GM12878 (cell line): ENCODE data around the gene RBM11. TPM values are rescaled to one million over a fixed set of nuclear protein-coding genes. Genes with fewer than 3 reads are reported as not detected.

Experiments used
- ATAC-seq: fragments of 200-7000 bp; cut with Tn5 transposase; 3 replicates; pipeline ENCODE4 v1.9.1; 2020; ENCODE audit warnings: mild to moderate bottlenecking, moderate library complexity
- BruUV-seq: library from RNA; stranded (reverse); fragments of 400-500 nt; replicated peaks from 2 replicates; lab custom pipeline; 2021; lab: Mats Ljungman, UMichigan
- CTCF ChIA-PET: fragments of 300-600 bp; sonication (Branson Sonifier 250); formaldehyde crosslinking; extraction: SDS; loops from one replicate; lab custom pipeline; 2021; ENCODE audit warnings: inconsistent platforms; lab: Yijun Ruan, JAX
- POLR2A ChIA-PET: fragments of 350-600 bp; formaldehyde crosslinking; extraction: SDS; loops from one replicate; lab custom pipeline; 2021; ENCODE audit warnings: inconsistent platforms; lab: Charles Lee
- RAD21 ChIA-PET: fragments of 300-600 bp; sonication (Branson Sonifier 250); formaldehyde crosslinking; loops from one replicate; lab custom pipeline; 2023; ENCODE audit warnings: antibody characterized with exemption; ENCODE audit not compliant: unreplicated experiment; lab: Charles Lee
- SMC1A ChIA-PET: fragments of 300-600 bp; sonication (Branson Sonifier 250); formaldehyde crosslinking; loops from one replicate; lab custom pipeline; 2023; ENCODE audit not compliant: unreplicated experiment, uncharacterized antibody; lab: Charles Lee
- DNase-seq: peaks from one replicate; pipeline ENCODE4 v3.0.0-alpha.2; 2011; ENCODE audit warnings: low read depth, low spot score
- FAIRE-seq: peaks from 3 replicates; lab custom pipeline; 2011; peaks lifted over from hg19 to GRCh38; lab: Jason Lieb, UNC
- H2AFZ ChIP-seq: 2 replicates; pipeline ENCODE4 v1.6.0; 2011; ENCODE audit warnings: low read depth, low read length, control low read depth; ENCODE audit not compliant: control insufficient read depth
- H3K27ac ChIP-seq: 2 replicates; pipeline ENCODE4 v1.5.1; 2011; ENCODE audit warnings: control low read depth; ENCODE audit not compliant: control insufficient read depth, insufficient read depth
- H3K27me3 ChIP-seq, 2 experiments: replicated peaks in 1 of 2; 2 replicates each; pipeline versions ENCODE4 v1.6.0 to v1.6.1; 2011; ENCODE audit warnings: low read length in 1 of 2; ENCODE audit not compliant: control insufficient read depth in 2 of 2, insufficient read depth in 2 of 2
- H3K36me3 ChIP-seq, 2 experiments: 2 replicates each; pipeline ENCODE4 v1.5.1; 2011; ENCODE audit warnings: low read length in 1 of 2; ENCODE audit not compliant: control insufficient read depth in 2 of 2, insufficient read depth in 2 of 2
- H3K4me1 ChIP-seq: 2 replicates; pipeline ENCODE4 v1.6.1; 2011; ENCODE audit warnings: mild to moderate bottlenecking, low read length, moderate library complexity, mixed read lengths; ENCODE audit not compliant: control insufficient read depth, insufficient read depth
- H3K4me2 ChIP-seq: 2 replicates; pipeline ENCODE4 v1.6.0; 2011; ENCODE audit warnings: control low read depth; ENCODE audit not compliant: control insufficient read depth, insufficient read depth
- H3K4me3 ChIP-seq: fragments of 200-600 bp; sonication (generic); 2 replicates; pipeline ENCODE4 v1.5.1; 2016
- H3K79me2 ChIP-seq: 2 replicates; pipeline ENCODE4 v1.6.0; 2011; ENCODE audit warnings: low read length; ENCODE audit not compliant: control insufficient read depth, insufficient read depth
- H3K9ac ChIP-seq: 2 replicates; pipeline ENCODE4 v1.8.0; 2011; ENCODE audit warnings: low read length, control low read depth, mixed read lengths; ENCODE audit not compliant: control insufficient read depth, insufficient read depth
- H3K9me3 ChIP-seq: replicated peaks from 3 replicates; pipeline ENCODE4 v1.5.1; 2011; ENCODE audit warnings: mild to moderate bottlenecking, low read length; ENCODE audit not compliant: control insufficient read depth, insufficient read depth
- H4K20me1 ChIP-seq: 2 replicates; pipeline ENCODE4 v1.6.0; 2011; ENCODE audit not compliant: control insufficient read depth, insufficient read depth
- CBX3 ChIP-seq: fragments of 200-600 bp; sonication (generic); IDR thresholded peaks from 2 replicates; pipeline ENCODE4 v1.6.1; 2016; ENCODE audit warnings: low read depth, borderline replicate concordance
- CEBPB ChIP-seq, 2 experiments: fragments of 150-350 bp in 1 of 2; IDR thresholded peaks; 2 replicates each; pipeline ENCODE4 v1.6.1; 2012 to 2014; ENCODE audit warnings: low read depth in 2 of 2, low read length in 2 of 2, borderline replicate concordance in 1 of 2, inconsistent platforms in 1 of 2
- CHD1 ChIP-seq: IDR thresholded peaks from 2 replicates; pipeline ENCODE4 v1.6.1; 2012; ENCODE audit warnings: low read depth, low read length, improper control_type of control experiment
- E2F4 ChIP-seq: IDR thresholded peaks from 2 replicates; pipeline ENCODE4 v1.6.1; 2012; ENCODE audit warnings: low read depth, low read length, improper control_type of control experiment
- IKZF2 ChIP-seq, 2 experiments: fragments of 450-650 bp; IDR thresholded peaks; 2 replicates each; pipeline ENCODE4 v1.6.1; 2017; ENCODE audit warnings: mild to moderate bottlenecking in 2 of 2, moderate library complexity in 2 of 2
- JUND ChIP-seq: IDR thresholded peaks from 2 replicates; pipeline ENCODE4 v1.6.1; 2012; ENCODE audit warnings: low read depth, mild to moderate bottlenecking, low read length, improper control_type of control experiment, moderate library complexity
- MTA2 ChIP-seq: fragments of 450-650 bp; IDR thresholded peaks from 2 replicates; pipeline ENCODE4 v1.6.1; 2016; ENCODE audit warnings: low read depth, mild to moderate bottlenecking, moderate library complexity
- MXI1 ChIP-seq: fragments of 150-350 bp; IDR thresholded peaks from 2 replicates; pipeline ENCODE4 v1.6.1; 2011; ENCODE audit warnings: low read depth, mild to moderate bottlenecking, inconsistent platforms, low read length, improper control_type of control experiment
- NFXL1 ChIP-seq: fragments of 450-650 bp; IDR thresholded peaks from 2 replicates; pipeline ENCODE4 v1.6.1; 2017; ENCODE audit warnings: antibody characterized with exemption, mild to moderate bottlenecking, borderline replicate concordance
- NRF1 ChIP-seq: conservative IDR thresholded peaks from 2 replicates; pipeline ENCODE4 v1.6.1; 2011; ENCODE audit warnings: mild to moderate bottlenecking, low read depth, low read length, improper control_type of control experiment
- RBBP5 ChIP-seq: fragments of 200-600 bp; sonication (generic); conservative IDR thresholded peaks from 2 replicates; pipeline ENCODE4 v1.6.1; 2016
- RUNX3 ChIP-seq: IDR thresholded peaks from 2 replicates; pipeline ENCODE4 v1.6.1; 2012; ENCODE audit warnings: low read length, inconsistent platforms
- SREBF1 ChIP-seq: IDR thresholded peaks from 2 replicates; pipeline ENCODE4 v1.6.1; 2012; ENCODE audit warnings: mild to moderate bottlenecking, low read length
- SUZ12 ChIP-seq: fragments of 200-600 bp; sonication (generic); IDR thresholded peaks from one replicate; pipeline ENCODE4 v1.6.1; 2018; ENCODE audit warnings: antibody characterized with exemption, mild to moderate bottlenecking; ENCODE audit not compliant: unreplicated experiment
- TAF1 ChIP-seq: IDR thresholded peaks from 2 replicates; pipeline ENCODE4 v1.6.1; 2011; ENCODE audit warnings: mild to moderate bottlenecking, low read depth, low read length, borderline replicate concordance
- ZNF274 ChIP-seq: IDR thresholded peaks from one replicate; pipeline ENCODE4 v1.8.0; 2011; ENCODE audit not compliant: insufficient read length, insufficient read depth
- WGBS: methylation state at CpG from one replicate; pipeline ENCODE4 v1.1.6; 2016; ENCODE audit warnings: low lambda C conversion rate; ENCODE audit not compliant: insufficient replicate concordance, insufficient coverage; ENCODE audit errors: missing lambda C conversion rate; 5-methylcytosine and 5-hydroxymethylcytosine counted together
- in situ Hi-C: fragments of 300-500 bp; cut with MboI; formaldehyde crosslinking; loops from 9 replicates; pipeline ENCODE4 v1.14.3; 2018; ENCODE audit warnings: mixed read lengths
- intact Hi-C: fragments of 100-400 bp; cut with micrococcal nuclease; formaldehyde crosslinking; loops from one replicate; pipeline ENCODE4 v1.14.2; 2022; ENCODE audit not compliant: unreplicated experiment
- polyA plus RNA-seq, 11 experiments: library from polyadenylated mRNA; depleted of rRNA in 4 of 11; unstranded in 6 of 11; stranded (reverse) in 5 of 11; fragments of >200 nt; fragmentation: Nextera tagmentation in 4 of 11; fragmentation: Illumina TruSeq in 1 of 11; extraction: Ambion mirVana in 4 of 11; extraction: Trizol in 1 of 11; gene quantifications; 1 replicate in 1 of 11; 2 replicates in 10 of 11; pipeline versions ENCODE4 v1.2.1 to v1.2.3, GENCODE V29; 2011 to 2016; ENCODE audit warnings: inconsistent platforms in 2 of 11, missing spikeins in 2 of 11, low read depth in 1 of 11
- total RNA-seq, 4 experiments: library from RNA; depleted of rRNA in 3 of 4; stranded (reverse); fragments of >200 nt in 3 of 4; fragmentation: Illumina TruSeq in 1 of 4; extraction: Trizol in 1 of 4; gene quantifications; 2 replicates each; pipeline versions ENCODE4 v1.2.1 to v1.2.3, GENCODE V29; 2013 to 2021
- TF ChIP-seq, protein P1 (sequence below), 3 experiments: IDR thresholded peaks in 2 of 3; conservative IDR thresholded peaks in 1 of 3; 2 replicates each; pipeline ENCODE4 v1.5.1; 2011; ENCODE audit warnings: low read depth in 3 of 3, low read length in 3 of 3, mild to moderate bottlenecking in 3 of 3, control low read depth in 2 of 3, moderate library complexity in 2 of 3, inconsistent platforms in 1 of 3, mixed read lengths in 1 of 3; ENCODE audit not compliant: control insufficient read depth in 2 of 3, insufficient read depth in 1 of 3; ENCODE audit errors: extremely low read depth in 1 of 3
- TF ChIP-seq, protein P2 (sequence below): IDR thresholded peaks from 2 replicates; pipeline ENCODE4 v1.6.1; 2011; ENCODE audit warnings: borderline replicate concordance, low read depth, mild to moderate bottlenecking, moderate library complexity, mixed read lengths, low read length; ENCODE audit not compliant: insufficient read depth; ENCODE audit errors: extremely low read length

Gene RBM11
- total and polyA plus RNA-seq, 10 of the 15 experiments (the other 5 are each of a cell fraction or from before 2014, with no cell fraction given): 0.29 to 1.8 (median 0.35) TPM; not detected in 1

DNA sequence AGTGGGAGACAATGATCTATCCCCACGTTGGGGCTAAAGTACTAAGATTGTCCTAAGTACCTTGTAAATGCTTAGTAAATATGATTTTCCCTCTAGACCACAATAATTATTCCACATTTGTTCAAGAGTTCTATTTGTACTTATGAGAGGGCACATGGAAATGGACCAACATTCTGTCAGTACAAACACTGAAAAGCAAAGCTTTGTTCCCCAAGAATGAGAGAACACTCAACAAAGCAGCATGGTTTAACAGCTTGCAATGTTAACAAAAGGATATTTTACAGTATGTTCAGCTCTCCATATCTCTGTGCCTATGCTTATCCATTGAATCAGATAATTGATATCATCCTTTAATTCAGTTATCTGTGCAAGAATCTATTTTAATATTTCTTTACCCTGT, 35.4 kb downstream of the RBM11 start:
- Histone ChIP-seq H3K36me3 (no peaks in the 10 kb centered on the region), H2AFZ (no peak overlapping the region), H3K9ac (no peak overlapping the region), H3K4me2 (no peak overlapping the region)
- no peak for ATAC-seq
- in situ Hi-C loops: loop anchor here (10.0 kb wide), 1 partner anchor 1343 kb away; no protein-coding TSS in a partner anchor
- POLR2A ChIA-PET: no interaction called here
- TF ChIP-seq MXI1 (no peak), SREBF1 (no peak), RBBP5 (no peak), CEBPB (IDR thresholded peaks at IDR 0.05; ENCODE audit: borderline replicate concordance in 1 of 2, low read depth in 2 of 2, low read length in 2 of 2) (no peak), NRF1 (no peak), CHD1 (no peak), TAF1 (no peak), E2F4 (no peak), SUZ12 (no peak), MTA2 (no peak), IKZF2 (IDR thresholded peaks at IDR 0.05) (no peak), RUNX3 (no peak), CBX3 (no peak), ZNF274 (no peak), NFXL1 (no peak), JUND (no peak)
- TF ChIP-seq, protein P1, sequence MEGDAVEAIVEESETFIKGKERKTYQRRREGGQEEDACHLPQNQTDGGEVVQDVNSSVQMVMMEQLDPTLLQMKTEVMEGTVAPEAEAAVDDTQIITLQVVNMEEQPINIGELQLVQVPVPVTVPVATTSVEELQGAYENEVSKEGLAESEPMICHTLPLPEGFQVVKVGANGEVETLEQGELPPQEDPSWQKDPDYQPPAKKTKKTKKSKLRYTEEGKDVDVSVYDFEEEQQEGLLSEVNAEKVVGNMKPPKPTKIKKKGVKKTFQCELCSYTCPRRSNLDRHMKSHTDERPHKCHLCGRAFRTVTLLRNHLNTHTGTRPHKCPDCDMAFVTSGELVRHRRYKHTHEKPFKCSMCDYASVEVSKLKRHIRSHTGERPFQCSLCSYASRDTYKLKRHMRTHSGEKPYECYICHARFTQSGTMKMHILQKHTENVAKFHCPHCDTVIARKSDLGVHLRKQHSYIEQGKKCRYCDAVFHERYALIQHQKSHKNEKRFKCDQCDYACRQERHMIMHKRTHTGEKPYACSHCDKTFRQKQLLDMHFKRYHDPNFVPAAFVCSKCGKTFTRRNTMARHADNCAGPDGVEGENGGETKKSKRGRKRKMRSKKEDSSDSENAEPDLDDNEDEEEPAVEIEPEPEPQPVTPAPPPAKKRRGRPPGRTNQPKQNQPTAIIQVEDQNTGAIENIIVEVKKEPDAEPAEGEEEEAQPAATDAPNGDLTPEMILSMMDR (IDR thresholded peaks at IDR 0.05 in 2 of 3, conservative IDR thresholded peaks at IDR 0.05 in 1 of 3; ENCODE audit: control insufficient read depth in 2 of 3, extremely low read depth in 1 of 3, insufficient read depth in 1 of 3, low read depth in 3 of 3, low read length in 3 of 3): no peak
- TF ChIP-seq, protein P2, sequence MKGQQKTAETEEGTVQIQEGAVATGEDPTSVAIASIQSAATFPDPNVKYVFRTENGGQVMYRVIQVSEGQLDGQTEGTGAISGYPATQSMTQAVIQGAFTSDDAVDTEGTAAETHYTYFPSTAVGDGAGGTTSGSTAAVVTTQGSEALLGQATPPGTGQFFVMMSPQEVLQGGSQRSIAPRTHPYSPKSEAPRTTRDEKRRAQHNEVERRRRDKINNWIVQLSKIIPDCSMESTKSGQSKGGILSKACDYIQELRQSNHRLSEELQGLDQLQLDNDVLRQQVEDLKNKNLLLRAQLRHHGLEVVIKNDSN: no peak
- TF ChIP-seq, all 136 proteins: peak for 0
- Histone ChIP-seq H3K4me1 (no peaks in the 10 kb centered on the region), H3K27ac (no peak overlapping the region), H4K20me1 (no peaks in the 10 kb centered on the region), H3K27me3 (no peaks in the 10 kb centered on the region), H3K79me2 (no peaks in the 10 kb centered on the region), H3K4me3 (no peak overlapping the region), H3K9me3 (no peaks in the 10 kb centered on the region)
- intact Hi-C loops: loop anchor here (10.0 kb wide), 2 partner anchors 613 to 1233 kb away; no protein-coding TSS in a partner anchor
- WGBS: 0% methylated on average over 1 of the region's 1 CpG
- BruUV-seq: no TSS peak
- ChIA-PET RAD21 (no interaction called here), CTCF (interaction anchor here (1.5 kb wide), 1 partner anchor 9 kb away, joined by 3 read pairs; no protein-coding TSS in a partner anchor), SMC1A (interaction anchor here (1.4 kb wide), 1 partner anchor 13 kb away, joined by 3 read pairs; no protein-coding TSS in a partner anchor)
- FAIRE-seq (no peak), DNase-seq (no peak)
